Pons (tissue), 1 donor: Measurements from ENCODE around the gene ZDHHC24.

Experiments used
- DNase-seq: peaks from one replicate; pipeline ENCODE4 v3.0.0-alpha.2; 2016; ENCODE audit warnings: low spot score

Gene ZDHHC24

GRCh38 chr11:66497206-66497605 is 48.6 kb downstream of the ZDHHC24 start:
- DNase-seq = no peak

GRCh38 chr11:66495401-66495854 is 50.4 kb downstream of the ZDHHC24 start:
- DNase-seq = no peak

- no peak for DNase-seq
These were observed 50.9 kb downstream of the ZDHHC24 start for GRCh38 chr11:66494935-66495334.

- no peak for DNase-seq
These were observed 51.4 kb downstream of the ZDHHC24 start for GRCh38 chr11:66494458-66494857.

- DNase-seq = no peak
These were observed 52.7 kb downstream of the ZDHHC24 start for GRCh38 chr11:66493130-66493529.

GRCh38 chr11:66492161-66492865 is 53.5 kb downstream of the ZDHHC24 start:
- DNase-seq = no peak

GRCh38 chr11:66491315-66491935 is 54.4 kb downstream of the ZDHHC24 start:
- no peak for DNase-seq

GRCh38 chr11:66489636-66490035 is 56.2 kb downstream of the ZDHHC24 start:
- no peak for DNase-seq

GRCh38 chr11:66488957-66489356 is 56.9 kb downstream of the ZDHHC24 start:
- DNase-seq = no peak

GRCh38 chr11:66484806-66485380 is 61.0 kb downstream of the ZDHHC24 start:
- DNase-seq = no peak

- DNase-seq = peak; percentile 95
These were observed 65.5 kb downstream of the ZDHHC24 start, which contains the start of gene DPP3 for GRCh38 chr11:66480117-66480938. Gene DPP3 (plus strand): TSS chr11:66480434. CDS start chr11:66482201, 1,767 bp downstream.

GRCh38 chr11:66479394-66480116 is 66.3 kb downstream of the ZDHHC24 start:
- DNase-seq = peak; percentile 20

GRCh38 chr11:66478729-66479393 is 67.0 kb downstream of the ZDHHC24 start:
- no peak for DNase-seq

GRCh38 chr11:66477263-66478201 is 68.3 kb downstream of the ZDHHC24 start:
- DNase-seq = no peak

- DNase-seq = peak; percentile 6
These were observed 69.0 kb downstream of the ZDHHC24 start for GRCh38 chr11:66476841-66477251.

- no peak for DNase-seq
These were observed 69.5 kb downstream of the ZDHHC24 start for GRCh38 chr11:66476173-66476840.

- DNase-seq = no peak
These were observed 70.3 kb downstream of the ZDHHC24 start for GRCh38 chr11:66475349-66476172.
